Heart right ventricle (tissue), 16 donors: ENCODE data around the gene DAG1. TPM values are rescaled to one million over a fixed set of nuclear protein-coding genes. Genes with fewer than 3 reads are reported as not detected.

Experiments used
- ATAC-seq, 8 donors: fragments of 200-7000 bp; cut with Tn5 transposase; one replicate each; pipeline ENCODE4 v1.9.1; 2020; ENCODE audit warnings: mild to moderate bottlenecking in 8 of 8, moderate library complexity in 8 of 8, moderate number of reproducible peaks in 1 of 8
- DNase-seq, 2 donors: peaks; one replicate each; pipeline ENCODE4 v3.0.0-alpha.2; 2020
- H3K27ac ChIP-seq, 10 donors: fragments of 200-600 bp; sonication (generic) in 2 of 10; one replicate each; pipeline versions ENCODE4 v1.5.0 to v1.8.0; 2020 to 2022; ENCODE audit warnings: mild to moderate bottlenecking in 3 of 10
- H3K27me3 ChIP-seq, 7 donors: fragments of 200-600 bp; one replicate each; pipeline ENCODE4 v1.8.0; 2021 to 2022; ENCODE audit warnings: mild to moderate bottlenecking in 2 of 7
- H3K36me3 ChIP-seq, 9 donors: fragments of 200-600 bp; sonication (generic) in 1 of 9; one replicate each; pipeline versions ENCODE4 v1.5.0 to v1.8.0; 2020 to 2022; ENCODE audit warnings: mild to moderate bottlenecking in 2 of 9
- H3K4me1 ChIP-seq, 9 donors: fragments of 200-600 bp; sonication (generic) in 1 of 9; one replicate each; pipeline versions ENCODE4 v1.5.0 to v1.8.0; 2020 to 2022; ENCODE audit warnings: mild to moderate bottlenecking in 4 of 9
- H3K4me3 ChIP-seq, 10 donors: fragments of 200-600 bp; sonication (generic) in 2 of 10; one replicate each; pipeline versions ENCODE4 v1.5.0 to v1.8.0; 2020 to 2022; ENCODE audit warnings: mild to moderate bottlenecking in 7 of 10, moderate library complexity in 2 of 10
- H3K9me3 ChIP-seq, 11 donors: fragments of 200-600 bp in 10 of 11; sonication (generic) in 2 of 11; one replicate each; pipeline versions ENCODE4 v1.5.0 to v1.8.0; 2013 to 2022; ENCODE audit warnings: mild to moderate bottlenecking in 2 of 11, control low read depth in 1 of 11, moderate library complexity in 1 of 11
- WGBS, 2 donors: extraction: QIAGEN DNeasy Blood & Tissue Kit; methylation state at CpG; one replicate each; pipeline ENCODE4 v1.1.7; 2013; ENCODE audit warnings: inconsistent platforms in 1 of 2; 5-methylcytosine and 5-hydroxymethylcytosine counted together
- intact Hi-C, 10 donors: fragments of 100-400 bp; cut with DNase I; formaldehyde crosslinking; loops; one replicate each; pipeline versions ENCODE4 v1.11.1 to v1.14.2; 2022
- polyA plus RNA-seq, 2 donors: library from polyadenylated mRNA; stranded (reverse); fragments of 200-250 nt; gene quantifications; one replicate each; pipeline ENCODE4 v1.2.3, GENCODE V29; 2013
- total RNA-seq, 10 donors: library from RNA; stranded (reverse); fragmentation: NEBNext Ultra II Directional in 3 of 10; extraction: Animal tissue kit (Norgen Biotek cat#: 25700) in 3 of 10; gene quantifications; one replicate each; pipeline versions ENCODE4 v1.2.1 to v1.2.4, GENCODE V29; 2021 to 2023
- TF ChIP-seq, protein P1 (sequence below), 9 donors: fragments of 200-600 bp; sonication (generic) in 2 of 9; IDR thresholded peaks; one replicate each; pipeline versions ENCODE4 v1.5.0 to v1.8.0; 2021 to 2022; ENCODE audit warnings: antibody characterized with exemption in 9 of 9, mild to moderate bottlenecking in 5 of 9, moderate library complexity in 1 of 9
- donor health status: Arrhythmogenic right ventricular cardiomyopathy.
- donor health status: ischemic (EF 13 %, LVEDD 7.1; RV severe dilation, severe dysfunction).
- donor health status: healthy with polysubstance abuse.
- donor health status: DM: no; HTN: yes; CAD: no.
- donor health status: DM: no; HTN: no; CAD: no.
- donor health status: ischemic (EF 25% LVEDD 6.9; RV normal size, moderate dysfunction).
- donor health status: ischemic (EF 25% LVEDD 5.7; RV mildly dilated, moderate dysfunction).
- donor health status: healthy.
- donor health status: DM: yes; HTN: yes; CAD: no.
- donor health status: Ischemic cardiomyopathy.
- donor health status: ischemic (EF 35%, LVEDD 5.7; RV mildly dilated, moderate dysfunction).
- donor health status: nonischemic (EF 11% LVEDD 7.7; RV severe dilation, severe dysfunction).
- donor health status: DM: yes; HTN: yes; CAD: no.
- donor health status: PGD.
- donor health status: ischemic (EF 29% LVEDD 5.4; RV normal size, mild dysfunction).
- donor health status: nonischemic (EF 23%, LVEDD 6.1; RV moderate dilation, normal function).

Gene DAG1
- total and polyA plus RNA-seq, 12 donors: 37.7 to 173 (median 135) TPM

GRCh38 chr3:49523756-49524747 is 54.0 kb downstream of the DAG1 start:
- intact Hi-C loops: no loop called here

DNA sequence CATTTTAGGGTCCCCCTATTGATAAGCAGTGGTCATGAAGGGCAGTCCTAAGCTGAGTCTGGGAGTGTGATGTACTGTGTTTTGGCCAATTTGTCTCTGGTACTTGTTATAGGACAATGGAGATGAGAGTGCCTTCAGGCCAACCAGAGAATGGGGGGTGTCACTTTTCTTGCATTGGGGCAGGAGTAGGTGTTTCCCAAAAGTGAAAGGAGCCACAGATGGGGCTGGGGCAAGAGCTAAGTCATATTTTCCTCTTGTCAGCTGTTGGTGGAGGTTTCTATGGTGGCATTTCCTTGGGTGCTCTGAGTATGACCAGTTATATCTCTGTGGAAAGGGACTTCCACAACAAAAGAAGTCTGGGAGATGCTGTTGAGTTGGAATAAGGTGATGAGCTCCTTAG is 59.5 kb downstream of the DAG1 start:
- H3K36me3 ChIP-seq: peaks cover 0 to 62% (median 31%) of the 10 kb centered on the region in 9 donors
- peaks cover 0 to 13% (median 0%) of the 10 kb centered on the region in 9 donors for H3K4me1 ChIP-seq
- H3K4me3 ChIP-seq: no peak overlapping the region
- intact Hi-C loops: no loop called here
- no peaks in the 10 kb centered on the region for H3K9me3 ChIP-seq
- no peak for ATAC-seq
- TF ChIP-seq, protein P1, sequence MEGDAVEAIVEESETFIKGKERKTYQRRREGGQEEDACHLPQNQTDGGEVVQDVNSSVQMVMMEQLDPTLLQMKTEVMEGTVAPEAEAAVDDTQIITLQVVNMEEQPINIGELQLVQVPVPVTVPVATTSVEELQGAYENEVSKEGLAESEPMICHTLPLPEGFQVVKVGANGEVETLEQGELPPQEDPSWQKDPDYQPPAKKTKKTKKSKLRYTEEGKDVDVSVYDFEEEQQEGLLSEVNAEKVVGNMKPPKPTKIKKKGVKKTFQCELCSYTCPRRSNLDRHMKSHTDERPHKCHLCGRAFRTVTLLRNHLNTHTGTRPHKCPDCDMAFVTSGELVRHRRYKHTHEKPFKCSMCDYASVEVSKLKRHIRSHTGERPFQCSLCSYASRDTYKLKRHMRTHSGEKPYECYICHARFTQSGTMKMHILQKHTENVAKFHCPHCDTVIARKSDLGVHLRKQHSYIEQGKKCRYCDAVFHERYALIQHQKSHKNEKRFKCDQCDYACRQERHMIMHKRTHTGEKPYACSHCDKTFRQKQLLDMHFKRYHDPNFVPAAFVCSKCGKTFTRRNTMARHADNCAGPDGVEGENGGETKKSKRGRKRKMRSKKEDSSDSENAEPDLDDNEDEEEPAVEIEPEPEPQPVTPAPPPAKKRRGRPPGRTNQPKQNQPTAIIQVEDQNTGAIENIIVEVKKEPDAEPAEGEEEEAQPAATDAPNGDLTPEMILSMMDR (IDR thresholded peaks at IDR 0.05): no peak
- no peak for DNase-seq
- H3K27me3 ChIP-seq: no peaks in the 10 kb centered on the region
- no peak overlapping the region for H3K27ac ChIP-seq

More at GRCh38 chr3:49523756-49524747, 54.0 kb downstream of the DAG1 start:
- H3K4me1 ChIP-seq: peaks cover 2 to 21% (median 15%) of the 10 kb centered on the region in 9 donors
- no peak overlapping the region for H3K4me3 ChIP-seq
- 87 to 89% methylated on average over 5 of the region's 5 CpGs for WGBS, 2 donors
- no peak overlapping the region for H3K27ac ChIP-seq
- no peak for ATAC-seq
- H3K36me3 ChIP-seq: peaks cover 0 to 60% (median 5%) of the 10 kb centered on the region in 9 donors
- no peaks in the 10 kb centered on the region for H3K27me3 ChIP-seq
- DNase-seq: no peak
- TF ChIP-seq, protein P1 (IDR thresholded peaks at IDR 0.05): no peak
- no peaks in the 10 kb centered on the region for H3K9me3 ChIP-seq

GRCh38 chr3:49530231-49530630 is 60.2 kb downstream of the DAG1 start:
- no peaks in the 10 kb centered on the region for H3K27me3 ChIP-seq
- no peak for DNase-seq
- no peaks in the 10 kb centered on the region for H3K9me3 ChIP-seq
- ATAC-seq: no peak
- intact Hi-C loops: no loop called here
- peaks cover 0 to 13% (median 0%) of the 10 kb centered on the region in 9 donors for H3K4me1 ChIP-seq
- peaks cover 0 to 62% (median 31%) of the 10 kb centered on the region in 9 donors for H3K36me3 ChIP-seq
- WGBS, 2 donors: 76 to 82% methylated on average over 5 of the region's 5 CpGs
- H3K4me3 ChIP-seq: no peak overlapping the region
- no peak overlapping the region for H3K27ac ChIP-seq
- TF ChIP-seq, protein P1 (IDR thresholded peaks at IDR 0.05): no peak

- Histone ChIP-seq H3K27ac (no peak overlapping the region), H3K4me1 (peaks cover 0 to 13% (median 0%) of the 10 kb centered on the region in 9 donors), H3K4me3 (no peak overlapping the region), H3K36me3 (peaks cover 0 to 63% (median 31%) of the 10 kb centered on the region in 9 donors), H3K9me3 (no peaks in the 10 kb centered on the region), H3K27me3 (no peaks in the 10 kb centered on the region)
- intact Hi-C loops: no loop called here
- WGBS, 2 donors: 77 to 81% methylated on average over 8 of the region's 8 CpGs
- ATAC-seq: peak in 1 of 8 donors; percentile 20
- no peak for DNase-seq
- TF ChIP-seq, protein P1 (IDR thresholded peaks at IDR 0.05): no peak
These were observed 60.6 kb downstream of the DAG1 start for GRCh38 chr3:49530701-49531100.
